ENCODE results near the gene HMOX1. TPM values are rescaled to one million over a fixed set of nuclear protein-coding genes. Genes with fewer than 3 reads are reported as not detected.

The HMOX1 gene
- total RNA-seq, 1 experiment from 2014 or later, result 12.1 TPM

- DNase-seq (ENCODE audit: low spot score), result no peak
These were observed 27.6 kb upstream of the HMOX1 start for GRCh38 chr22:35353318-35353717.

GRCh38 chr22:35354068-35354467, 26.8 kb upstream of the HMOX1 start:
- no peak for TF ChIP-seq FOXK1 (CRISPR knock-in tag; IDR thresholded peaks at IDR 0.05)
- TF ChIP-seq, protein P1, sequence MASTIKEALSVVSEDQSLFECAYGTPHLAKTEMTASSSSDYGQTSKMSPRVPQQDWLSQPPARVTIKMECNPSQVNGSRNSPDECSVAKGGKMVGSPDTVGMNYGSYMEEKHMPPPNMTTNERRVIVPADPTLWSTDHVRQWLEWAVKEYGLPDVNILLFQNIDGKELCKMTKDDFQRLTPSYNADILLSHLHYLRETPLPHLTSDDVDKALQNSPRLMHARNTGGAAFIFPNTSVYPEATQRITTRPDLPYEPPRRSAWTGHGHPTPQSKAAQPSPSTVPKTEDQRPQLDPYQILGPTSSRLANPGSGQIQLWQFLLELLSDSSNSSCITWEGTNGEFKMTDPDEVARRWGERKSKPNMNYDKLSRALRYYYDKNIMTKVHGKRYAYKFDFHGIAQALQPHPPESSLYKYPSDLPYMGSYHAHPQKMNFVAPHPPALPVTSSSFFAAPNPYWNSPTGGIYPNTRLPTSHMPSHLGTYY (CRISPR knock-in tag; IDR thresholded peaks at IDR 0.05), result no peak
- TF ChIP-seq FOXP1 (CRISPR knock-in tag; IDR thresholded peaks at IDR 0.05; ENCODE audit: borderline replicate concordance), result no peak
- DNase-seq (ENCODE audit: low spot score) (no peak), ATAC-seq (no peak)
- no peak overlapping the region for H3K4me3 Mint-ChIP-seq
- no peaks in the 10 kb centered on the region for H3K9me3 Mint-ChIP-seq
- H3K27me3 Mint-ChIP-seq (ENCODE audit: low read depth), result peaks cover 10% of the 10 kb centered on the region; the same call in 1 of the 2 replicates
- CTCF ChIA-PET, result interaction anchor here (1.9 kb wide), 1 partner anchor 27 kb away, joined by 6 read pairs; the partner anchor contains the start of gene HMOX1
- H3K36me3 Mint-ChIP-seq, result no peaks in the 10 kb centered on the region
- peaks cover 18% of the 10 kb centered on the region for H3K4me1 Mint-ChIP-seq
- H3K27ac Mint-ChIP-seq, result no peak overlapping the region
- POLR2A ChIA-PET, result interaction anchor here (0.6 kb wide), 1 partner anchor 69 kb away, joined by 3 read pairs; no protein-coding TSS in a partner anchor

More at GRCh38 chr22:35353318-35353717, 27.6 kb upstream of the HMOX1 start:
- no peak overlapping the region for H3K4me3 Mint-ChIP-seq
- H3K36me3 Mint-ChIP-seq, result no peaks in the 10 kb centered on the region
- peaks cover 10% of the 10 kb centered on the region; the same call in 1 of the 2 replicates for H3K27me3 Mint-ChIP-seq (ENCODE audit: low read depth)
- ATAC-seq, result no peak
- peaks cover 18% of the 10 kb centered on the region for H3K4me1 Mint-ChIP-seq
- POLR2A ChIA-PET, result no interaction called here
- CTCF ChIA-PET, result interaction anchor here (1.5 to 1.9 kb wide), 2 partner anchors 23 to 27 kb away, joined by 3 to 6 read pairs; partner anchors contain the start of gene HMOX1
- no peak for TF ChIP-seq RORB (CRISPR knock-in tag; IDR thresholded peaks at IDR 0.05)
- TF ChIP-seq CBFB (CRISPR knock-in tag; IDR thresholded peaks at IDR 0.05; ENCODE audit: low read depth), result no peak
- no peak for TF ChIP-seq GABPB1 (CRISPR knock-in tag; IDR thresholded peaks at IDR 0.05)
- TF ChIP-seq TP53 (CRISPR knock-in tag; IDR thresholded peaks at IDR 0.05), result no peak
- TF ChIP-seq ZNF317 (CRISPR knock-in tag; IDR thresholded peaks at IDR 0.05; ENCODE audit: borderline replicate concordance, low read depth), result no peak
- TF ChIP-seq, protein P2, sequence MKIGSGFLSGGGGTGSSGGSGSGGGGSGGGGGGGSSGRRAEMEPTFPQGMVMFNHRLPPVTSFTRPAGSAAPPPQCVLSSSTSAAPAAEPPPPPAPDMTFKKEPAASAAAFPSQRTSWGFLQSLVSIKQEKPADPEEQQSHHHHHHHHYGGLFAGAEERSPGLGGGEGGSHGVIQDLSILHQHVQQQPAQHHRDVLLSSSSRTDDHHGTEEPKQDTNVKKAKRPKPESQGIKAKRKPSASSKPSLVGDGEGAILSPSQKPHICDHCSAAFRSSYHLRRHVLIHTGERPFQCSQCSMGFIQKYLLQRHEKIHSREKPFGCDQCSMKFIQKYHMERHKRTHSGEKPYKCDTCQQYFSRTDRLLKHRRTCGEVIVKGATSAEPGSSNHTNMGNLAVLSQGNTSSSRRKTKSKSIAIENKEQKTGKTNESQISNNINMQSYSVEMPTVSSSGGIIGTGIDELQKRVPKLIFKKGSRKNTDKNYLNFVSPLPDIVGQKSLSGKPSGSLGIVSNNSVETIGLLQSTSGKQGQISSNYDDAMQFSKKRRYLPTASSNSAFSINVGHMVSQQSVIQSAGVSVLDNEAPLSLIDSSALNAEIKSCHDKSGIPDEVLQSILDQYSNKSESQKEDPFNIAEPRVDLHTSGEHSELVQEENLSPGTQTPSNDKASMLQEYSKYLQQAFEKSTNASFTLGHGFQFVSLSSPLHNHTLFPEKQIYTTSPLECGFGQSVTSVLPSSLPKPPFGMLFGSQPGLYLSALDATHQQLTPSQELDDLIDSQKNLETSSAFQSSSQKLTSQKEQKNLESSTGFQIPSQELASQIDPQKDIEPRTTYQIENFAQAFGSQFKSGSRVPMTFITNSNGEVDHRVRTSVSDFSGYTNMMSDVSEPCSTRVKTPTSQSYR (CRISPR knock-in tag; IDR thresholded peaks at IDR 0.05), result no peak
- no peak for TF ChIP-seq SP1 (CRISPR knock-in tag; conservative IDR thresholded peaks at IDR 0.05)
- no peak for TF ChIP-seq NFE2L1 (CRISPR knock-in tag; IDR thresholded peaks at IDR 0.05)
- TF ChIP-seq SMAD4 (CRISPR knock-in tag; IDR thresholded peaks at IDR 0.05), result no peak
- TF ChIP-seq, protein P3, sequence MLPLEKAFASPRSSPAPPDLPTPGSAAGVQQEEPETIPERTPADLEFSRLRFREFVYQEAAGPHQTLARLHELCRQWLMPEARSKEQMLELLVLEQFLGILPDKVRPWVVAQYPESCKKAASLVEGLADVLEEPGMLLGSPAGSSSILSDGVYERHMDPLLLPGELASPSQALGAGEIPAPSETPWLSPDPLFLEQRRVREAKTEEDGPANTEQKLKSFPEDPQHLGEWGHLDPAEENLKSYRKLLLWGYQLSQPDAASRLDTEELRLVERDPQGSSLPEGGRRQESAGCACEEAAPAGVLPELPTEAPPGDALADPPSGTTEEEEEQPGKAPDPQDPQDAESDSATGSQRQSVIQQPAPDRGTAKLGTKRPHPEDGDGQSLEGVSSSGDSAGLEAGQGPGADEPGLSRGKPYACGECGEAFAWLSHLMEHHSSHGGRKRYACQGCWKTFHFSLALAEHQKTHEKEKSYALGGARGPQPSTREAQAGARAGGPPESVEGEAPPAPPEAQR (CRISPR knock-in tag; IDR thresholded peaks at IDR 0.05), result no peak
- no peak for TF ChIP-seq MXD4 (CRISPR knock-in tag; IDR thresholded peaks at IDR 0.05; ENCODE audit: borderline replicate concordance)
- no peak for TF ChIP-seq JUN (CRISPR knock-in tag; IDR thresholded peaks at IDR 0.05)
- TF ChIP-seq, protein P4, sequence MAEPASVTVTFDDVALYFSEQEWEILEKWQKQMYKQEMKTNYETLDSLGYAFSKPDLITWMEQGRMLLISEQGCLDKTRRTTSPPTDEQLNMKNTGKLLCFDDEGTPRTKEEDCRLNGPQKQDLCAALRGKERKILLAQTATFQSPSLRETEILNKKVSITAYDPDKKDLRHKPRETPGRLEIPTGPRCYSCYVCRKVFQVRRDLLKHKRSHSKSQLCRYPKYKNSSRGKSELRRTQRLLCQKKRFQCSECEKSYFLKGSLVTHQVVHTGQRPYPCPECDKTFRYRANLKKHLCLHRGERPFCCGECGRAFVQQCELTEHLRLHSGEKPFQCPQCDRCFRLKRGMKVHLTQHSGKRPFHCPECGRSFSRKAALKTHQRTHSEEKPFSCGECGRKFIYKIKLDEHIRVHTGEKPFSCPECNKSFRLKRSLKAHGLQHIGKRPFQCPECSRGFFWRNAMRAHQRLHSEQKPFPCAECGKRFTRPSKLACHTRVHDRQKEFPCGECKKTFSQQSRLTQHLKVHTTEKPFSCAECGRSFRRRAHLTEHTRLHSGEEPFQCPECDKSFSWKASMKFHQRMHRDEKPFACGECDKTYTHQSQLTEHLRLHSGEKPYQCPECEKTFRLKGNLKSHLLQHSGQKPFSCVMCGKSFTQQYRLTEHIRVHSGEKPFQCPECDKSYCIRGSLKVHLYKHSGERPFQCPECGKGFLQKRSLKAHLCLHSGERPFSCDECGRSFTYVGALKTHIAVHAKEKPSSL (CRISPR knock-in tag; conservative IDR thresholded peaks at IDR 0.05), result no peak
- TF ChIP-seq, protein P5, sequence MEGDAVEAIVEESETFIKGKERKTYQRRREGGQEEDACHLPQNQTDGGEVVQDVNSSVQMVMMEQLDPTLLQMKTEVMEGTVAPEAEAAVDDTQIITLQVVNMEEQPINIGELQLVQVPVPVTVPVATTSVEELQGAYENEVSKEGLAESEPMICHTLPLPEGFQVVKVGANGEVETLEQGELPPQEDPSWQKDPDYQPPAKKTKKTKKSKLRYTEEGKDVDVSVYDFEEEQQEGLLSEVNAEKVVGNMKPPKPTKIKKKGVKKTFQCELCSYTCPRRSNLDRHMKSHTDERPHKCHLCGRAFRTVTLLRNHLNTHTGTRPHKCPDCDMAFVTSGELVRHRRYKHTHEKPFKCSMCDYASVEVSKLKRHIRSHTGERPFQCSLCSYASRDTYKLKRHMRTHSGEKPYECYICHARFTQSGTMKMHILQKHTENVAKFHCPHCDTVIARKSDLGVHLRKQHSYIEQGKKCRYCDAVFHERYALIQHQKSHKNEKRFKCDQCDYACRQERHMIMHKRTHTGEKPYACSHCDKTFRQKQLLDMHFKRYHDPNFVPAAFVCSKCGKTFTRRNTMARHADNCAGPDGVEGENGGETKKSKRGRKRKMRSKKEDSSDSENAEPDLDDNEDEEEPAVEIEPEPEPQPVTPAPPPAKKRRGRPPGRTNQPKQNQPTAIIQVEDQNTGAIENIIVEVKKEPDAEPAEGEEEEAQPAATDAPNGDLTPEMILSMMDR (IDR thresholded peaks at IDR 0.05), result no peak
- TF ChIP-seq NFYB (CRISPR knock-in tag; conservative IDR thresholded peaks at IDR 0.05; ENCODE audit: low read depth), result no peak
- no peak for TF ChIP-seq E2F4 (CRISPR knock-in tag; IDR thresholded peaks at IDR 0.05; ENCODE audit: borderline replicate concordance, low read depth)
- H3K27ac Mint-ChIP-seq, result no peak overlapping the region
- no peaks in the 10 kb centered on the region for H3K9me3 Mint-ChIP-seq

Data from WTC11 (cell line).